Tibial nerve (tissue), 4 donors: ENCODE data around the gene CDC42BPG. TPM values are rescaled to one million over a fixed set of nuclear protein-coding genes. Genes with fewer than 3 reads are reported as not detected.

Experiments used
- DNase-seq, 2 donors: peaks; one replicate each; pipeline ENCODE4 v3.0.0-alpha.2; 2019; ENCODE audit warnings: low spot score in 2 of 2
- H3K27ac ChIP-seq, 4 donors: fragments of 200-600 bp; sonication (generic) in 3 of 4; one replicate each; pipeline ENCODE4 v1.5.1; 2017 to 2019; ENCODE audit warnings: mild to moderate bottlenecking in 1 of 4
- H3K27me3 ChIP-seq, 2 donors: fragments of 200-600 bp; sonication (generic) in 1 of 2; one replicate each; pipeline versions ENCODE4 v1.5.1 to v1.6.0; 2017 to 2019
- H3K36me3 ChIP-seq, 3 donors: fragments of 200-600 bp; sonication (generic); one replicate each; pipeline ENCODE4 v1.5.1; 2018 to 2019
- H3K4me1 ChIP-seq, 4 donors: fragments of 200-600 bp; sonication (generic) in 3 of 4; one replicate each; pipeline ENCODE4 v1.5.1; 2017 to 2019
- H3K4me3 ChIP-seq, 4 donors: fragments of 200-600 bp; sonication (generic) in 3 of 4; one replicate each; pipeline ENCODE4 v1.5.1; 2017 to 2019; ENCODE audit warnings: mild to moderate bottlenecking in 1 of 4, moderate library complexity in 1 of 4
- H3K9me3 ChIP-seq, 4 donors: fragments of 200-600 bp; sonication (generic) in 3 of 4; one replicate each; pipeline ENCODE4 v1.5.1; 2017 to 2019
- CTCF ChIP-seq, 5 experiments: fragments of 200-600 bp in 3 of 5; fragments of 450-650 bp in 2 of 5; sonication (generic) in 3 of 5; IDR thresholded peaks; one replicate each; pipeline ENCODE4 v1.5.1; 2016 to 2019; ENCODE audit warnings: antibody characterized with exemption in 5 of 5, mild to moderate bottlenecking in 3 of 5, moderate library complexity in 2 of 5
- EP300 ChIP-seq, 2 donors: sonication (generic); formaldehyde crosslinking; IDR thresholded peaks; one replicate each; pipeline ENCODE4 v1.6.1; 2017; ENCODE audit warnings: antibody characterized with exemption in 2 of 2, mild to moderate bottlenecking in 1 of 2
- POLR2A ChIP-seq, 2 donors: fragments of 450-650 bp; IDR thresholded peaks; one replicate each; pipeline ENCODE4 v1.6.1; 2017; ENCODE audit warnings: antibody characterized with exemption in 2 of 2, mild to moderate bottlenecking in 2 of 2, moderate library complexity in 2 of 2
- WGBS, 2 donors: methylation state at CpG; one replicate each; pipeline ENCODE4 v1.1.5; 2018; 5-methylcytosine and 5-hydroxymethylcytosine counted together
- total RNA-seq, 4 donors: library from RNA; depleted of rRNA; stranded (reverse); fragments of >200 nt; gene quantifications; one replicate each; pipeline ENCODE4 v1.1.0, GENCODE V29; 2016

The CDC42BPG gene
- total RNA-seq, 4 donors from 2014 or later: under 0.01 to 0.30 (median 0.21) TPM; not detected in 1

- WGBS, 2 donors: 86 to 91% methylated on average over 23 to 28 of the region's 28 CpGs
- Histone ChIP-seq H3K36me3 (no peaks in the 10 kb centered on the region), H3K9me3 (no peaks in the 10 kb centered on the region), H3K4me1 (peaks cover 0 to 2% (median 0%) of the 10 kb centered on the region in 4 donors), H3K27me3 (no peaks in the 10 kb centered on the region), H3K27ac (no peak overlapping the region), H3K4me3 (no peak overlapping the region)
- no peak for TF ChIP-seq EP300 (IDR thresholded peaks at IDR 0.05)
- TF ChIP-seq CTCF (IDR thresholded peaks at IDR 0.05): no peak
- TF ChIP-seq POLR2A (IDR thresholded peaks at IDR 0.05): no peak
- no peak for DNase-seq
Measured at GRCh38 chr11:64838600-64839334, 5.7 kb downstream of the CDC42BPG start.

GRCh38 chr11:64837887-64838351 lies 6.5 kb downstream of the CDC42BPG start:
- TF ChIP-seq CTCF (IDR thresholded peaks at IDR 0.05): no peak
- TF ChIP-seq EP300 (IDR thresholded peaks at IDR 0.05): no peak
- no peak for TF ChIP-seq POLR2A (IDR thresholded peaks at IDR 0.05)
- DNase-seq: no peak
- Histone ChIP-seq H3K36me3 (no peaks in the 10 kb centered on the region), H3K4me3 (no peak overlapping the region), H3K27me3 (no peaks in the 10 kb centered on the region), H3K4me1 (no peaks in the 10 kb centered on the region), H3K27ac (no peak overlapping the region), H3K9me3 (no peaks in the 10 kb centered on the region)
- WGBS, 2 donors: 89 to 92% methylated on average over 6 to 10 of the region's 10 CpGs

GRCh38 chr11:64836448-64837072 lies 7.9 kb downstream of the CDC42BPG start:
- no peaks in the 10 kb centered on the region for H3K36me3 ChIP-seq
- no peaks in the 10 kb centered on the region for H3K27me3 ChIP-seq
- no peak overlapping the region for H3K4me3 ChIP-seq
- no peaks in the 10 kb centered on the region for H3K9me3 ChIP-seq
- no peak for DNase-seq
- no peaks in the 10 kb centered on the region for H3K4me1 ChIP-seq
- 84% methylated on average over 5 of the region's 16 CpGs; no CpG with 5 or more reads in 1 of the 2 donors for WGBS, 2 donors
- no peak for TF ChIP-seq EP300 (IDR thresholded peaks at IDR 0.05)
- TF ChIP-seq CTCF (IDR thresholded peaks at IDR 0.05): no peak
- no peak for TF ChIP-seq POLR2A (IDR thresholded peaks at IDR 0.05)
- H3K27ac ChIP-seq: no peak overlapping the region

- Histone ChIP-seq H3K27ac (no peak overlapping the region), H3K4me3 (no peak overlapping the region), H3K36me3 (no peaks in the 10 kb centered on the region), H3K4me1 (no peaks in the 10 kb centered on the region), H3K27me3 (no peaks in the 10 kb centered on the region), H3K9me3 (no peaks in the 10 kb centered on the region)
- 87% methylated on average over 12 of the region's 17 CpGs; no CpG with 5 or more reads in 1 of the 2 donors for WGBS, 2 donors
- DNase-seq: no peak
- TF ChIP-seq CTCF (IDR thresholded peaks at IDR 0.05) (no peak), POLR2A (IDR thresholded peaks at IDR 0.05) (no peak), EP300 (IDR thresholded peaks at IDR 0.05) (no peak)
Measured at GRCh38 chr11:64835616-64836447, 8.6 kb downstream of the CDC42BPG start.
